MG63 (cell line): ENCODE results near the gene PTGES2. TPM values are rescaled to one million over a fixed set of nuclear protein-coding genes. Genes with fewer than 3 reads are reported as not detected.
"Not testable (repeated sequence)": the region's sequence is repeated elsewhere in the genome, so short reads cannot be mapped to it uniquely, and the experiment has no call there.

Experiments used
- DNase-seq: peaks from one replicate; pipeline ENCODE4 v3.0.0-alpha.2; 2020
- H3K27me3 ChIP-seq: fragments of 250-450 bp; sonication (Bioruptor Pico); 2 replicates; pipeline ENCODE4 v1.5.1; 2020; ENCODE audit warnings: mild to moderate bottlenecking, moderate library complexity
- H3K36me3 ChIP-seq: fragments of 250-450 bp; sonication (Bioruptor Pico); 2 replicates; pipeline ENCODE4 v1.5.1; 2020; ENCODE audit warnings: mild to moderate bottlenecking, moderate library complexity
- H3K4me3 ChIP-seq: fragments of 250-450 bp; sonication (Bioruptor Pico); 2 replicates; pipeline ENCODE4 v1.5.1; 2020; ENCODE audit warnings: mild to moderate bottlenecking, moderate library complexity
- H3K9me3 ChIP-seq: fragments of 250-450 bp; sonication (Bioruptor Pico); 2 replicates; pipeline ENCODE4 v1.5.1; 2020; ENCODE audit warnings: mild to moderate bottlenecking, moderate library complexity
- total RNA-seq: library from RNA; depleted of rRNA; stranded (reverse); fragments of >200 nt; shearing (Covaris generic); gene quantifications from 2 replicates; pipeline ENCODE4 v1.2.3, GENCODE V29; 2014; ENCODE audit warnings: low replicate concordance

The PTGES2 gene
- total RNA-seq, 1 experiment from 2014 or later: 114 TPM

DNA sequence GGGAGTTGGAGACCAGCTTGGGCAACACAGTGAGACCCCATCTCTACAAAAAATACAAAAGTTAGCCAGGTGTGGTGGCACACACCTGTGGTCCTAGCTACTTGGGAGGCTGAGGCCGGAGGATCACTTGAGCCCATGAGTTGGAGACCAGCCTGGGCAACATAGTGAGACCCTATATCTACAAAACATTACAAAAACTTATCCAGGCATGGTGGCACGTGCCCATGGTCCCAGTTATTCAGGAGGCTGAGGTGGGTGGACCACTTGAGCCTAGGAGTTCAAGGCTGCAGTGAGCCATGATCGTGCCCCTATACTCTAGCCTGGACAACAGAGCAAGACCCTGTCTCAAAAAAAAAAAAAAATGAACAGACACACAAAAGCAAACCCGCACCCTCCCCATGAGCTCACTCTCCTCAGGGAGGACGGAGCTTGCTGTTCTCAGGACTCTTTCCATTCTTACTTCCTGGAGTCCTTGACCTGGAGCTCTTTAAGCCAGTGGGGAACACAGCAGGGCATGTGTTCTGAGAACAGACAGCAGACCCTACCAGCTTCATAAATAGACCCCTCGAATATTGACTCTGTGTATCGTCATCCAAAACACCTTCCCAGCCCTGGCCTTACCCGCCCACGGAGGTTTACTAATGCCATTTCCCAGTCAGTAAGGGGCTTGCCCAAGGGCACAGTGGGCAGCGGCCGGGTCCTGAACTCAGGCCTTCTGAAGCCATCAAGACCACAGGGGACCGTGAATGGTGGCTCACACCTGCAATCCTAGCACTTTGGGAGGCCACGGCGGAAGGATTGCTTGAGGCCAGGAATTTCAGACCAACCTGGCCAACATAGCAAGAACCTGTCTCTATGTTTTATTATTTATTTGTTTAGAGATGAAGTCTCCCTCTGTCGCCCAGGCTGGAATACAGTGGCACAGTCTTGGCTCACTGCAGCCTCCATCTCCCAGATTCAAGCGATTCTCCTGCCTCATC, 11.1 kb downstream of the PTGES2 start:
- H3K27me3 ChIP-seq: no peaks in the 10 kb centered on the region
- peaks cover 4% of the 10 kb centered on the region for H3K36me3 ChIP-seq
- DNase-seq: no peak
- no peak overlapping the region for H3K4me3 ChIP-seq
- H3K9me3 ChIP-seq: no peaks in the 10 kb centered on the region

DNA sequence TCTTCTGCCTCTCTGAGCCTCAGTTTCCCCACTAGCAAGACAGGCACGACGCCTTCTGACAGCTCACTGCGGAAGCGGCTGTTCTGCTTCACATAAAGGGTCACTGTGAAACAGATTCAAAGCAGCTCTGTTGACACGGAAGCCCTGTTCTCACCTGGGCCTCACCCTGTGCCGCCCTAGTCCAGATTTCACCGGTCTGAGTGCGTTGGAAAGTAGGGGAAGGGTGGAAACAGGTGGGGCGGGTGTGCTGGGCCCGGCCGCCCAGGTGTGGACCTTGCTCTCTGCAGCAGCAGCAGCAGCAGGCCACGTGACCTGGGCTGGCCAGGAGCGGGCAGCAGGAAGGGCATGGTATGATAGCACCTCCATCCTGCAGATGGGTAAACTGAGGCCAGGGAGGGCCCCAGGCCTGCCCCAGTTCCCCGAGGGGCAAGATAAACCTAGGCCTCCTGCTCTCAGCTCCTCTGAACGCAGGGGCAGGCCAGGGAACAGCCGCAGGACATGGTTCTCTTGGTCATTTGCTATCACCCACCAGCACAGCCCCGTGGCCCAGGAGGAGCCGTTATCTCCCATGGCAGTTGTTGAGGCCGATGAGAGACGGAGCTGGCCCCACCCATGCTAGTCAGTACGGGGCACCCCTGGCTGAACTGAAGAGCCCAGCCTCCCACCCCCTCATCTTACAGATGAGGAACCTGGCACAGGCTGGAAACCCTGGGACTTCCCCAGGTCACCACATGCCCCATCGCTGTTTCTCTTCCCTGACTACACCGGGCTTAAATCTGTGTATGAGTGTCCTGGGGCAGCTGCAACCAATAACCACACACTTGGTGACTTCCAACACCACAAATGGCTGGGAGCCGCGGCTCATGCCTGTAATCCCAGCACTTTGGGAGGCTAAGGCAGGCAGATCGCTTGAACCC, 12.1 kb downstream of the PTGES2 start:
- Histone ChIP-seq H3K9me3 (no peaks in the 10 kb centered on the region), H3K27me3 (no peaks in the 10 kb centered on the region), H3K36me3 (peaks cover 4% of the 10 kb centered on the region), H3K4me3 (no peak overlapping the region)
- DNase-seq: no peak

DNA sequence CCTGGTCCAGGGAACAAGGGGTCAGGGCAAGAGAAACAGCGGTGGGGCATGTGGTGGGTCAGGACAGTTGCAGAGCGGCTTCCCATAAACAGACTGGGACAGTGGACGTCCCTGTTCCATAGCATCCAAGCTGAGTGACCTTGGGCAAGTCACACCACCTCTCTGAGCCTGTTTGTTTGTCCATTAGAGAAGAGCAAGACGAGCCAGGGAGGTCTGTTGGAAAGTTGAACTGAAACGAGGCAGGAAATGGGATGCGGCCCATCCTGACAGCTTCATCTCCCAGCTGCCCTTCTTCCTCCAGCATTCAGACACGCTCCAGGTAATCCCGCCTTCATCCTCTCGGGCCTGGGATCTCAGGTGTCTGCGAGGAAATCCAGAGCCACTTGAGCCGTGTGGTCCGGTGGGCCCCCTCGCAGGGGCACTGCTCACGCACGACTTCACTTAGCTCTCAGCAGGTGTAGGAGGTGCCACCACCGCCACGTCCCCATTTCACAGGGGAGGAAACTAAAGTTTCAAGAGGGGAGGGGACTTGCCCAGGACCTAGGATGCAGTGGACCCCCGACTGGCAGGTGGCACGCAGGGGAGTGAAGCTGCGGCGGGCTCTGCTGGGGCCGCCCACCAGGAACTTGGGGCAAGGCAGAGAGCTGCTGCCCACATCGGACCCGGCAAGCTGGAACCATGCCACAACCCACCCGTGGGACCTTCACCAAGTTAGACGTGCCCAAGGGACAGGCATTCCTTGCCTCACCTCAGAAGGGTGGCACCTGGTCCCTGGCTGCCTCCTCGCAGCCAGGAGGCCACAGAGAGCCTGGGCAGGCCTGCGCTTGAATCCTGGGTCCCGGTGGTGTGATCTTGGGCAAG, 13.0 kb downstream of the PTGES2 start:
- Histone ChIP-seq H3K36me3 (peaks cover 4% of the 10 kb centered on the region), H3K4me3 (no peak overlapping the region), H3K27me3 (no peaks in the 10 kb centered on the region), H3K9me3 (no peaks in the 10 kb centered on the region)
- no peak for DNase-seq

DNA sequence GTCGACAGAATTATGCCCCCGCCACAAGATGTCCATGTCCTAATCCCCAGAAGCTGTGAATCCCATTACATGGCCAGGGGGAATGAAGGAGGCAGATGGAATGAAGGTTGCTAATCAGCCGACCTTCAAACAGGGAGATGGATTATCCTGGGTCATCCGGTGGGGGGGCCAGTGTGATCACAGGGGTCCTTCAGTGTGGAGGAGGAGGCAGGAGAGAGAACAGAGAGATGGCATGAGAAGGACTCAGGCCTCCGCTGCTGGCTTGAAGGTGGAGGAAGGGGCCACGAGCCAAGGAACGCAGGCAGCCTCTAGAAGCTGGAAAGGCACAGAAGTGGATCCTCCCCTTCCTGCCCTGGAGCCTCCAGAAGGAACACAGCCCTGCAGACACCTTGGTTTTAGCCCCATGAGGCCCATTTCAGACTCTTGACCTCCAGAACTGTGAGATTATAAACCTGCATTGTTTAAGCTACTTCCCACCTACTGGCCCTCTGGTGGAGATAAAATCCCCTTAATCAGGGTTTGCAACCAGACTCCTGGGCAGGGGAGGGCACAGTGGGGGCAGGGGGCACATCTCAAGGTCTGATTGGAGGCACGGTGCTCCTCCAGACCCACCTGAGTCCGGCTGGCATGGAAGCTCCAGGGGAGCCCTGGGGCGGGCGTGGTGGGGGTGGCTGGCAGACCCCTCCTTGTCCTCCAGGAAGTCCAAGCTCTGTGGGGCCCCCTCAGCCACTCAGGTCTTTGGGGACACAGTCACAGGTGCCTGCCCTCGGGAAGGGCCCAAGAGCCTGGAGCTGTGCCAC, 13.8 kb downstream of the PTGES2 start:
- no peak for DNase-seq
- Histone ChIP-seq H3K36me3 (peaks cover 4% of the 10 kb centered on the region), H3K27me3 (no peaks in the 10 kb centered on the region), H3K4me3 (no peak overlapping the region), H3K9me3 (no peaks in the 10 kb centered on the region)

DNA sequence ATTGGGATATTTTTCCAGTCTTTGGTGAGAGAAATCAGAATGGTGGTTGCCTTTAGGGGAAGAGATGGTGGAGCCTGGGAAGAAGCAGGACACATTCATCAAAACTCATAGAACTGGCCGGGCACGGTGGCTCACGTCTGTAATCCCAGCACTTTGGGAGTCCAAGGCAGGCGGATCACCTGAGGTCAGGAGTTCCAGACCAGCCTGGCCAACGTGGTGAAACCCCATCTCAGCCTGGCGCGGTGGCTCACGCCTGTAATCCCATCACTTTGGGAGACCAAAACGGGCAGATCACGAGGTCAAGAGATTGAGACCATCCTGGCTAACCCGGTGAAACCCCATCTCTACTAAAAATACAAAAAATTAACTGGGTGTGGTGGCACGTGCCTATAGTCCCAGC, 15.8 kb downstream of the PTGES2 start:
- H3K36me3 ChIP-seq, H3K4me3 ChIP-seq, H3K27me3 ChIP-seq, DNase-seq, H3K9me3 ChIP-seq: not testable (repeated sequence)

DNA sequence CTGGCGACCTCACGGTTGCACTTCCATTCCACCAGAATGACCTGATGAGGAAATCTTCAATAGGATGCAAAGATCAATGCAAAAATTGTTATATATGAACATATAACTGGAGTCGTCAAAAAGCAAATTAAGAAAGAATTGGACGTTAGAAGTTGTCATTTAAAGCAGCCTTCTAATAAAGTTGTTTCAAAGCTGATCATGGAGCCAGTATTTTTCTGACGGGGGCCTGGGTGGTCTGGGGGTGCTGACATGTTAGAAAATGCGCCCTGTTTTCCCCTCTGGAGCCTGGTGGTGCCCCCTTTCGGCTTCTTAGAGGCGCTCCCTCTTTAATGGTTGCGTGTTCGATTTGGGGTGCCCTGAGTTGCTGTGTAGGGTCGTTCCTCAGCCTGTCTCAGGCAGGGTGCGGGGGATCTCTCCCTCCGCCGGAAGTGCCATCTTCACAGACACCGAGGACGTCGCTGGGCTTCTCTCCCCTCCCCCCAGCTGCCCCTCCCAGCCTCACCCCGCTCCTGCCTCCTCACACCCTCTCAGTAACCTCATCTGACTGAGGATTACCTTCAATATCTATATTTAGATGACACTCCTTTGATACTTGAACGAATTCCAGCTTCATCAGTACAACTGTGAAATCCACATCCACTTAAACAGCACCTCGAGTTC, 18.3 kb downstream of the PTGES2 start:
- peaks cover 17% of the 10 kb centered on the region for H3K36me3 ChIP-seq
- no peaks in the 10 kb centered on the region for H3K27me3 ChIP-seq
- H3K4me3 ChIP-seq: no peak overlapping the region
- DNase-seq: no peak
- no peaks in the 10 kb centered on the region for H3K9me3 ChIP-seq

DNA sequence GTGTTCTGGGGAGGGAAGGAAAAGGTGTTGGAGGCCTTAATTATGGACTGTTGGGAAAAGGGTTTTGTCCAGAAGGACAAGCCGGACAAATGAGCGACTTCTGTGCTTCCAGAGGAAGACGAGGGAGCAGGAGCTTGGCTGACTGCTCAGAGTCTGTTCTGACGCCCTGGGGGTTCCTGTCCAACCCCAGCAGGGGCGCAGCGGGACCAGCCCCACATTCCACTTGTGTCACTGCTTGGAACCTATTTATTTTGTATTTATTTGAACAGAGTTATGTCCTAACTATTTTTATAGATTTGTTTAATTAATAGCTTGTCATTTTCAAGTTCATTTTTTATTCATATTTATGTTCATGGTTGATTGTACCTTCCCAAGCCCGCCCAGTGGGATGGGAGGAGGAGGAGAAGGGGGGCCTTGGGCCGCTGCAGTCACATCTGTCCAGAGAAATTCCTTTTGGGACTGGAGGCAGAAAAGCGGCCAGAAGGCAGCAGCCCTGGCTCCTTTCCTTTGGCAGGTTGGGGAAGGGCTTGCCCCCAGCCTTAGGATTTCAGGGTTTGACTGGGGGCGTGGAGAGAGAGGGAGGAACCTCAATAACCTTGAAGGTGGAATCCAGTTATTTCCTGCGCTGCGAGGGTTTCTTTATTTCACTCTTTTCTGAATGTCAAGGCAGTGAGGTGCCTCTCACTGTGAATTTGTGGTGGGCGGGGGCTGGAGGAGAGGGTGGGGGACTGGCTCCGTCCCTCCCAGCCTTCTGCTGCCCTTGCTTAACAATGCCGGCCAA, 19.1 kb downstream of the PTGES2 start:
- H3K4me3 ChIP-seq: no peak overlapping the region
- DNase-seq: no peak
- H3K27me3 ChIP-seq: no peaks in the 10 kb centered on the region
- peaks cover 17% of the 10 kb centered on the region for H3K36me3 ChIP-seq
- H3K9me3 ChIP-seq: no peaks in the 10 kb centered on the region

DNA sequence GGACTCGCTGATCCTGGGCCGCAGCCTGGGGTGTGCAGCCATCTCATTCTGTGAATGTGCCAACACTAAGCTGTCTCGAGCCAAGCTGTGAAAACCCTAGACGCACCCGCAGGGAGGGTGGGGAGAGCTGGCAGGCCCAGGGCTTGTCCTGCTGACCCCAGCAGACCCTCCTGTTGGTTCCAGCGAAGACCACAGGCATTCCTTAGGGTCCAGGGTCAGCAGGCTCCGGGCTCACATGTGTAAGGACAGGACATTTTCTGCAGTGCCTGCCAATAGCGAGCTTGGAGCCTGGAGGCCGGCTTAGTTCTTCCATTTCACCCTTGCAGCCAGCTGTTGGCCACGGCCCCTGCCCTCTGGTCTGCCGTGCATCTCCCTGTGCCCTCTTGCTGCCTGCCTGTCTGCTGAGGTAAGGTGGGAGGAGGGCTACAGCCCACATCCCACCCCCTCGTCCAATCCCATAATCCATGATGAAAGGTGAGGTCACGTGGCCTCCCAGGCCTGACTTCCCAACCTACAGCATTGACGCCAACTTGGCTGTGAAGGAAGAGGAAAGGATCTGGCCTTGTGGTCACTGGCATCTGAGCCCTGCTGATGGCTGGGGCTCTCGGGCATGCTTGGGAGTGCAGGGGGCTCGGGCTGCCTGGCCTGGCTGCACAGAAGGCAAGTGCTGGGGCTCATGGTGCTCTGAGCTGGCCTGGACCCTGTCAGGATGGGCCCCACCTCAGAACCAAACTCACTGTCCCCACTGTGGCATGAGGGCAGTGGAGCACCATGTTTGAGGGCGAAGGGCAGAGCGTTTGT, 19.9 kb downstream of the PTGES2 start:
- H3K36me3 ChIP-seq: peaks cover 15% of the 10 kb centered on the region; the same call in 1 of the 2 replicates
- H3K27me3 ChIP-seq: no peaks in the 10 kb centered on the region
- no peaks in the 10 kb centered on the region for H3K9me3 ChIP-seq
- H3K4me3 ChIP-seq: no peak overlapping the region
- no peak for DNase-seq

DNA sequence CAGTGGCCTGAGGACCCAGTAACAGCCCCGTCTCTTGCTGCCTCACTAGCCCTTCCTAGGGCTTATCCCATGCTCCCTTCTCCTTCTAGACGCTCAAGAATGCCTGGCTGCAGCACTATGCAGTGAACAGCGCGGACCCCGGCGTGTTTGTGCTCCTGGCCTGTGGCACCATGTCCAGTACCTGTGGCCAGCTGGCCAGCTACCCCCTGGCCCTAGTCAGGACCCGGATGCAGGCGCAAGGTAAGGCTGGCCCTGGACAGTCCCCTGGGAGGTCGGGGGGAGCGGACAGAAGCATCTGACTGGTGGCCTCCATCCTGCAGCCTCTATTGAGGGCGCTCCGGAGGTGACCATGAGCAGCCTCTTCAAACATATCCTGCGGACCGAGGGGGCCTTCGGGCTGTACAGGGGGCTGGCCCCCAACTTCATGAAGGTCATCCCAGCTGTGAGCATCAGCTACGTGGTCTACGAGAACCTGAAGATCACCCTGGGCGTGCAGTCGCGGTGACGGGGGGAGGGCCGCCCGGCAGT, 20.5 kb downstream of the PTGES2 start:
- Histone ChIP-seq H3K4me3 (no peak overlapping the region), H3K36me3 (peaks cover 15% of the 10 kb centered on the region; the same call in 1 of the 2 replicates), H3K9me3 (no peaks in the 10 kb centered on the region), H3K27me3 (no peaks in the 10 kb centered on the region)
- no peak for DNase-seq

DNA sequence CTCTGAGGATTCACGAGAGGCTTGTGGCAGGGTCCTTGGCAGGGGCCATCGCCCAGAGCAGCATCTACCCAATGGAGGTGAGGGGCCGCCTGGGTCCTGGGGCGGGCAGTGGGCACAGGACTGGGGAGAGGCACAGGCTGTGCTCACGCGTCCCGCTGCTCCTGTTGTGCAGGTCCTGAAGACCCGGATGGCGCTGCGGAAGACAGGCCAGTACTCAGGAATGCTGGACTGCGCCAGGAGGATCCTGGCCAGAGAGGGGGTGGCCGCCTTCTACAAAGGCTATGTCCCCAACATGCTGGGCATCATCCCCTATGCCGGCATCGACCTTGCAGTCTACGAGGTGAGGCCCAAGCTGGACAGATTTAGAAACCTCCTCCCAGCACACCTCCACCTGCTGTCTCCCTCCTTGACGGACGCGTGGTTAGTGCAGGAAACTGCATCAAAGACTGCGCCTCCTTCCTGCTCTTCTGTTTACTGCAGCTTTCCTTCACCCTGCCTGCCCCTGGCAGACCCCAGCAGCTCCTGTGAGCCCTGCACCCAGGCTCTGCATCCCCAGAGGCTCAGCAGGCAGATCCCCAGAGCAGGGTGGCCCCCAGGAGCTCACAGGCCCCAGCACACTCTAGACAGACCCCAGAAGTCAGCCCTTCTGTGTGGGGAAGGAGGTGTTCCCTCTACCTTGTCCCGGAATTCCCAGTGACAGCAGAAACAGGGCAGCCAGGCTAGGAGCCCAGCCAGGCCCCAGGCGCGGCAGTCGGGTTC, 21.2 kb downstream of the PTGES2 start:
- Histone ChIP-seq H3K27me3 (no peaks in the 10 kb centered on the region), H3K9me3 (no peaks in the 10 kb centered on the region), H3K4me3 (no peak overlapping the region), H3K36me3 (peaks cover 15% of the 10 kb centered on the region; the same call in 1 of the 2 replicates)
- DNase-seq: no peak

DNA sequence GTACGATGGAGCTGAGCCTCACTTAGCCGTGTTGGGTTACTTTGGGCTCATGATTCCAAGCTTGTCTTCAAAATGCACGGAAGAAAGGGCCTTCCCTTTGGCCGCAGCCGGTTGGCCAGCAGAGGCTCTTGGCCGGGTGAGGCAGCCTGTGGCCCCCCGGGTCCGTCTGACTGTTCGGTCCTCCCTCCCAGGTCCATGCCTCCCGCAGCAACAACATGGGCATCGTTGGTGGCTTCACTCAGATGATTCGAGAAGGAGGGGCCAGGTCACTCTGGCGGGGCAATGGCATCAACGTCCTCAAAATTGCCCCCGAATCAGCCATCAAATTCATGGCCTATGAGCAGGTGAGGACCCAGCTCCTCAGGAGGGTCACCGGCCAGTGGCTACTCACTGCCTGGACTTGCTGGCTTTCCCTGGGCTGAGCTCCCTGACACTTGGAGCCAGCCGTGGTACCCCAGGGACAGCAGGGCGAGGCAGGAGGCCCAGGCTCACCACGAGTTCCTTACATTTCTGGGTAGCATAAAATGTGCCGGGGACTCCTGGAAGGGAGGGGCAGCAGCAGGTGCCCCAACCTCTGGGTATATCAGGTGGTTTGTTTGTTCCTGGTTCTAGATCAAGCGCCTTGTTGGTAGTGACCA, 21.9 kb downstream of the PTGES2 start:
- DNase-seq: no peak
- peaks cover 17% of the 10 kb centered on the region; the same call in 1 of the 2 replicates for H3K36me3 ChIP-seq
- no peaks in the 10 kb centered on the region for H3K27me3 ChIP-seq
- H3K9me3 ChIP-seq: no peaks in the 10 kb centered on the region
- H3K4me3 ChIP-seq: no peak overlapping the region

DNA sequence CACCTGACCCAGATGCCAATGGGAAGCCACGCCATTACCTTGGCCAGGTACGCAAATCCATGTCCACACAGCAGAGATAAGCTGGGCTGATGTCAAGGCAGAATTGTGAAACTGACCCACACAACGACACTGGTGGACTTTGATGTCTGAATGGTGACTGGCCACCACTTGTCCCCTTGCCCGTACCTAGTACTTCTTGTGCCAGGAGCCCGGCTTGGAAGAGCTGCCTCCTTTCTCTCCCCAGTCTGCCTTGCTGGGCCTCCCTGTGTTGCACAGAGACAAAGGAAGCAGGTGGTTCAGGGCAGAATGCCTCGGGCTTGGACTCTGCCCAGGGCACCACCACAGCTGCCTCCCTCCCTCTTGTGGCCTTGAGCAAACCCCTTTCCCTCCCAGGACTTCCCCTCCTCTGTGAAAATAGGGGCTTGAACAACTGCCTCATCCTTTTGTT, 23.3 kb downstream of the PTGES2 start:
- H3K27me3 ChIP-seq: no peaks in the 10 kb centered on the region
- H3K4me3 ChIP-seq: no peak overlapping the region
- no peaks in the 10 kb centered on the region for H3K9me3 ChIP-seq
- no peak for DNase-seq
- H3K36me3 ChIP-seq: peaks cover 17% of the 10 kb centered on the region; the same call in 1 of the 2 replicates

DNA sequence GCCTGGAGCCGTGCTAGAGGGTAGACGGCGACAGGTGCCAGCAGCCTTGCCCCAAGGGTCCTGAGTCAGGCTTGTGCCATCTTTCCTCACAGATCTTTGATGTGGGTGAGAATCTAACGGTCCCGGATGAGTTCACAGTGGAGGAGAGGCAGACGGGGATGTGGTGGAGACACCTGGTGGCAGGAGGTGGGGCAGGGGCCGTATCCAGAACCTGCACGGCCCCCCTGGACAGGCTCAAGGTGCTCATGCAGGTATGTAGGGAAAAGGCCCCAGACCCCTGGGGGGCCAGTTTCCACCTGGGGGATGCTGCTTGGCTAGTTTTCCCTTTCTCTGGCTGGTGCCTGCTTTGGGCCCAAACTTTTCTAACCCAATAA, 24.0 kb downstream of the PTGES2 start:
- Histone ChIP-seq H3K9me3 (no peaks in the 10 kb centered on the region), H3K4me3 (no peak overlapping the region), H3K36me3 (peaks cover 17% of the 10 kb centered on the region; the same call in 1 of the 2 replicates), H3K27me3 (no peaks in the 10 kb centered on the region)
- DNase-seq: no peak
